ENCODE results near the gene USP4.

USP4 gene

GRCh38 chr3:49310677-49311076, 29.2 kb downstream of the USP4 start:
- no peaks in the 10 kb centered on the region for H3K4me1 Mint-ChIP-seq
- peaks cover 52% of the 10 kb centered on the region for H3K36me3 Mint-ChIP-seq (ENCODE audit: low read depth)
- no peak for TF ChIP-seq CTCF (IDR thresholded peaks at IDR 0.05; ENCODE audit: unreplicated experiment in 3 of 3)
- H3K9me3 Mint-ChIP-seq, result no peaks in the 10 kb centered on the region
- no peak overlapping the region for H3K4me3 Mint-ChIP-seq
- H3K27ac Mint-ChIP-seq, result no peak overlapping the region
- no peaks in the 10 kb centered on the region for H3K27me3 Mint-ChIP-seq (ENCODE audit: low read depth)

GRCh38 chr3:49305608-49306007, 34.2 kb downstream of the USP4 start:
- no peaks in the 10 kb centered on the region for H3K4me1 Mint-ChIP-seq
- TF ChIP-seq CTCF (IDR thresholded peaks at IDR 0.05; ENCODE audit: unreplicated experiment in 3 of 3), result no peak
- peaks cover 60% of the 10 kb centered on the region for H3K36me3 Mint-ChIP-seq (ENCODE audit: low read depth)
- H3K27me3 Mint-ChIP-seq (ENCODE audit: low read depth), result no peaks in the 10 kb centered on the region
- H3K27ac Mint-ChIP-seq, result no peak overlapping the region
- no peak overlapping the region for H3K4me3 Mint-ChIP-seq
- no peaks in the 10 kb centered on the region for H3K9me3 Mint-ChIP-seq

- no peak for TF ChIP-seq CTCF (IDR thresholded peaks at IDR 0.05; ENCODE audit: unreplicated experiment in 3 of 3)
- no peaks in the 10 kb centered on the region for H3K4me1 Mint-ChIP-seq
- no peak overlapping the region for H3K27ac Mint-ChIP-seq
- H3K9me3 Mint-ChIP-seq, result no peaks in the 10 kb centered on the region
- no peaks in the 10 kb centered on the region for H3K27me3 Mint-ChIP-seq (ENCODE audit: low read depth)
- peaks cover 62% of the 10 kb centered on the region for H3K36me3 Mint-ChIP-seq (ENCODE audit: low read depth)
- no peak overlapping the region for H3K4me3 Mint-ChIP-seq
Observed at GRCh38 chr3:49302613-49303012, 37.2 kb downstream of the USP4 start.

GRCh38 chr3:49300595-49300994, 39.3 kb downstream of the USP4 start:
- no peaks in the 10 kb centered on the region for H3K27me3 Mint-ChIP-seq (ENCODE audit: low read depth)
- H3K36me3 Mint-ChIP-seq (ENCODE audit: low read depth), result peaks cover 66% of the 10 kb centered on the region
- TF ChIP-seq CTCF (IDR thresholded peaks at IDR 0.05; ENCODE audit: unreplicated experiment in 3 of 3), result no peak
- H3K9me3 Mint-ChIP-seq, result no peaks in the 10 kb centered on the region
- H3K4me1 Mint-ChIP-seq, result peaks cover 5% of the 10 kb centered on the region
- no peak overlapping the region for H3K4me3 Mint-ChIP-seq
- H3K27ac Mint-ChIP-seq, result no peak overlapping the region

- Mint-ChIP-seq H3K4me3 (no peak overlapping the region), H3K27ac (no peak overlapping the region), H3K9me3 (no peaks in the 10 kb centered on the region), H3K4me1 (peaks cover 5% of the 10 kb centered on the region), H3K27me3 (ENCODE audit: low read depth) (no peaks in the 10 kb centered on the region), H3K36me3 (ENCODE audit: low read depth) (peaks cover 68% of the 10 kb centered on the region)
- TF ChIP-seq CTCF (IDR thresholded peaks at IDR 0.05; ENCODE audit: unreplicated experiment in 3 of 3), result no peak
Observed at GRCh38 chr3:49298511-49298910, 41.3 kb downstream of the USP4 start.

- Mint-ChIP-seq H3K4me3 (no peak overlapping the region), H3K27me3 (ENCODE audit: low read depth) (no peaks in the 10 kb centered on the region), H3K27ac (peak overlapping the region in 1 of 3 experiments; percentile 54), H3K4me1 (peaks cover 5% of the 10 kb centered on the region), H3K36me3 (ENCODE audit: low read depth) (peaks cover 70% of the 10 kb centered on the region), H3K9me3 (no peaks in the 10 kb centered on the region)
- no peak for TF ChIP-seq CTCF (IDR thresholded peaks at IDR 0.05; ENCODE audit: unreplicated experiment in 3 of 3)
Observed at GRCh38 chr3:49296781-49297411, 43.0 kb downstream of the USP4 start.
